GM23338 (cell line): ENCODE data around the gene SLCO3A1. TPM values are rescaled to one million over a fixed set of nuclear protein-coding genes. Genes with fewer than 3 reads are reported as not detected.

ENCODE experiments used
- ATAC-seq: fragments of 200-7000 bp; cut with Tn5 transposase; 3 replicates; pipeline ENCODE4 v1.9.1; 2020
- DNase-seq: peaks from one replicate; pipeline ENCODE4 v3.0.0-alpha.2; 2015; ENCODE audit warnings: low spot score
- H2AFZ ChIP-seq: fragments of 200-600 bp; sonication (generic); 2 replicates; pipeline ENCODE4 v1.8.0; 2016; ENCODE audit warnings: antibody characterized with exemption, mild to moderate bottlenecking, moderate library complexity
- H3F3A ChIP-seq: fragments of 200-600 bp; sonication (generic); replicated peaks from 2 replicates; pipeline ENCODE4 v1.8.0; 2017; ENCODE audit warnings: antibody characterized with exemption, mixed run types, low read depth
- H3K27ac ChIP-seq: fragments of 200-600 bp; sonication (generic); 2 replicates; pipeline ENCODE4 v1.6.1; 2016; ENCODE audit warnings: low read depth
- H3K27me3 ChIP-seq: fragments of 200-600 bp; sonication (generic); 2 replicates; pipeline ENCODE4 v1.8.0; 2016; ENCODE audit warnings: mild to moderate bottlenecking, mixed run types, moderate library complexity; ENCODE audit not compliant: insufficient read depth
- H3K36me3 ChIP-seq: fragments of 200-600 bp; sonication (generic); 2 replicates; pipeline ENCODE4 v1.8.0; 2016; ENCODE audit warnings: mild to moderate bottlenecking; ENCODE audit not compliant: insufficient read depth
- H3K4me1 ChIP-seq: fragments of 200-600 bp; sonication (generic); 2 replicates; pipeline ENCODE4 v1.8.0; 2016; ENCODE audit warnings: mild to moderate bottlenecking, moderate library complexity; ENCODE audit not compliant: insufficient read depth
- H3K4me2 ChIP-seq: fragments of 200-600 bp; sonication (generic); 2 replicates; pipeline ENCODE4 v1.7.1; 2017; ENCODE audit warnings: mixed run types
- H3K4me3 ChIP-seq: fragments of 200-600 bp; sonication (generic); 2 replicates; pipeline ENCODE4 v1.6.1; 2016; ENCODE audit warnings: mixed run types
- H3K79me2 ChIP-seq: fragments of 200-600 bp; sonication (generic); replicated peaks from 2 replicates; pipeline ENCODE4 v1.8.0; 2017; ENCODE audit warnings: mild to moderate bottlenecking; ENCODE audit not compliant: insufficient read depth
- H3K9me2 ChIP-seq: fragments of 200-600 bp; sonication (generic); 2 replicates; pipeline ENCODE4 v1.8.0; 2017; ENCODE audit not compliant: insufficient read depth
- H4K20me1 ChIP-seq: fragments of 200-600 bp; sonication (generic); replicated peaks from 2 replicates; pipeline ENCODE4 v1.8.0; 2017; ENCODE audit warnings: mild to moderate bottlenecking; ENCODE audit not compliant: insufficient read depth
- H3K27ac Mint-ChIP-seq: 2 replicates; pipeline ENCODE4 v1.8.0; 2020; ENCODE audit warnings: inconsistent platforms, mild to moderate bottlenecking, moderate library complexity, mixed read lengths
- H3K27me3 Mint-ChIP-seq: 3 replicates; pipeline ENCODE4 v1.8.0; 2022; ENCODE audit warnings: low read depth, mild to moderate bottlenecking, moderate library complexity, mixed read lengths, inconsistent platforms; ENCODE audit not compliant: insufficient read depth, poor library complexity
- H3K36me3 Mint-ChIP-seq: 3 replicates; pipeline ENCODE4 v1.8.0; 2021; ENCODE audit warnings: low read depth, mild to moderate bottlenecking, inconsistent platforms, moderate library complexity, mixed read lengths
- H3K4me1 Mint-ChIP-seq: 3 replicates; pipeline ENCODE4 v1.8.0; 2020; ENCODE audit warnings: mild to moderate bottlenecking, inconsistent platforms, mixed read lengths
- H3K4me3 Mint-ChIP-seq: 3 replicates; pipeline ENCODE4 v1.8.0; 2021; ENCODE audit warnings: moderate library complexity, mild to moderate bottlenecking, inconsistent platforms, mixed read lengths
- H3K9me3 Mint-ChIP-seq: 3 replicates; pipeline ENCODE4 v1.8.0; 2020; ENCODE audit warnings: moderate library complexity, mild to moderate bottlenecking, inconsistent platforms, mixed read lengths
- CREB1 ChIP-seq: fragments of 250-450 bp; sonication (Bioruptor Pico); IDR thresholded peaks from 2 replicates; pipeline ENCODE4 v1.5.0; 2020; ENCODE audit warnings: low read depth, mild to moderate bottlenecking, moderate library complexity
- EZH2 ChIP-seq: fragments of 200-600 bp; sonication (generic); IDR thresholded peaks from one replicate; pipeline ENCODE4 v1.8.0; 2017; ENCODE audit warnings: antibody characterized with exemption, mild to moderate bottlenecking, low read depth; ENCODE audit not compliant: unreplicated experiment
- EZH2phosphoT487 ChIP-seq: fragments of 200-600 bp; sonication (generic); IDR thresholded peaks from one replicate; pipeline ENCODE4 v1.8.1; 2018; ENCODE audit warnings: antibody characterized with exemption; ENCODE audit not compliant: unreplicated experiment
- JUNB ChIP-seq: IDR thresholded peaks from one replicate; pipeline ENCODE4 v1.6.1; 2016; ENCODE audit warnings: antibody characterized with exemption; ENCODE audit not compliant: unreplicated experiment
- NANOG ChIP-seq: IDR thresholded peaks from 2 replicates; pipeline ENCODE4 v1.6.1; 2016; ENCODE audit warnings: antibody characterized with exemption, borderline replicate concordance
- POLR2AphosphoS5 ChIP-seq: IDR thresholded peaks from 2 replicates; pipeline ENCODE4 v1.6.1; 2016; ENCODE audit warnings: antibody characterized with exemption, low read depth
- STAT1 ChIP-seq: IDR thresholded peaks from one replicate; pipeline ENCODE4 v1.6.1; 2016; ENCODE audit warnings: antibody characterized with exemption; ENCODE audit not compliant: unreplicated experiment
- ZNF114 ChIP-seq: fragments of 250-450 bp; sonication (Bioruptor Pico); IDR thresholded peaks from 2 replicates; pipeline ENCODE4 v1.5.0; 2020; ENCODE audit warnings: mild to moderate bottlenecking, moderate library complexity
- ZNF331 ChIP-seq: fragments of 250-450 bp; sonication (Bioruptor Pico); IDR thresholded peaks from 2 replicates; pipeline ENCODE4 v1.5.0; 2020; ENCODE audit warnings: low read depth, mild to moderate bottlenecking, moderate library complexity
- polyA plus RNA-seq: library from polyadenylated mRNA; unstranded; fragments of >200 nt; fragmentation: Nextera tagmentation; extraction: Ambion mirVana; gene quantifications from 2 replicates; pipeline ENCODE4 v1.2.1, GENCODE V29; 2016
- total RNA-seq: library from RNA; depleted of rRNA; stranded (reverse); fragments of >200 nt; shearing (Covaris generic); gene quantifications from 2 replicates; pipeline ENCODE4 v1.2.3, GENCODE V29; 2014
- TF ChIP-seq, protein P1 (sequence below): IDR thresholded peaks from 2 replicates; pipeline ENCODE4 v1.6.1; 2016; ENCODE audit warnings: antibody characterized with exemption
- TF ChIP-seq, protein P2 (sequence below): IDR thresholded peaks from one replicate; pipeline ENCODE4 v1.6.1; 2018; ENCODE audit warnings: antibody characterized with exemption; ENCODE audit not compliant: unreplicated experiment
- TF ChIP-seq, protein P3 (sequence below): fragments of 250-450 bp; sonication (Bioruptor Pico); IDR thresholded peaks from 2 replicates; pipeline ENCODE4 v1.5.0; 2020; ENCODE audit warnings: mild to moderate bottlenecking, moderate library complexity
- TF ChIP-seq, protein P4 (sequence below), 2 experiments: fragments of 200-600 bp in 1 of 2; sonication (generic) in 1 of 2; conservative IDR thresholded peaks; 2 replicates each; pipeline versions ENCODE4 v1.5.1 to v1.6.1; 2016 to 2017; ENCODE audit warnings: antibody characterized with exemption in 2 of 2, low read depth in 2 of 2, mild to moderate bottlenecking in 2 of 2, moderate library complexity in 1 of 2

Gene SLCO3A1
- total and polyA plus RNA-seq, 2 experiments from 2014 or later: 7.3 to 9.4 TPM

DNA sequence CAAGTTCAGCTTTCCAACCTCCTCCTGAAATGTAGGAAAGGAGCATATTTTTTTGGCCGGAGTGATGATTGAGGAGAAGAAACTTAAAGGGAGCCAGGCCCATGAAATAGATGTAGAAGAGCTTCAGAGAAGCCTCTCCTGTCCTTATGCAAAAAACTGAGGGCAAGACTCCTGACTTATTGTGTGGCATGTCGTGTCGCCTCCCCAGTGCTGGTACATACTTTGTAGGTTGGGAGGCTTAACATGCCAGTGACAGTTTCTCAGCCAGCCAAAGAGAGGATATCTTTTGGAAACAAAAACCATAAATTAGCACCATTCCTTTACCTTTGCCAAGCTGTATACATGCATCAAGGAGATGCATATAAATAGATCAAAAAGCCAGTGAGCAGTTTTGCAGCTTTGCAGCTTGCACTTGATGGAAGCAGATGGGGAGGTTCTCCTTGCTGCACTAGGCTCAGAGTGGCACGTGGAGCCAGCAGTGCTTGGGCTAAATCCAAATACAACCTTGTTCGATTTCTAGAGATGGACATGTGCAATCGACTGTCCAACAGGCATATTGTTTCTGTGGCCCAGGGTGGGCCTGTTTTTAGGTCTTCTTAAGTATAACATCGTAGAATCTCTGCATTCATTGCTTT is 10.2 kb downstream of the SLCO3A1 start:
- no peak overlapping the region for H3K27ac ChIP-seq
- ATAC-seq: no peak
- Mint-ChIP-seq H3K4me1 (peaks cover 35% of the 10 kb centered on the region), H3K27me3 (peaks cover 2% of the 10 kb centered on the region), H3K4me3 (no peak overlapping the region), H3K27ac (no peak overlapping the region), H3K9me3 (no peaks in the 10 kb centered on the region), H3K36me3 (no peaks in the 10 kb centered on the region)
- H3K4me3 ChIP-seq: no peak overlapping the region
- H3K36me3 ChIP-seq: no peaks in the 10 kb centered on the region
- no peak overlapping the region for H2AFZ ChIP-seq
- no peaks in the 10 kb centered on the region for H4K20me1 ChIP-seq
- no peaks in the 10 kb centered on the region for H3F3A ChIP-seq
- H3K9me2 ChIP-seq: no peaks in the 10 kb centered on the region
- no peak overlapping the region for H3K4me2 ChIP-seq
- no peaks in the 10 kb centered on the region for H3K27me3 ChIP-seq
- H3K4me1 ChIP-seq: peaks cover 25% of the 10 kb centered on the region
- peaks cover 73% of the 10 kb centered on the region for H3K79me2 ChIP-seq
- TF ChIP-seq, protein P1, sequence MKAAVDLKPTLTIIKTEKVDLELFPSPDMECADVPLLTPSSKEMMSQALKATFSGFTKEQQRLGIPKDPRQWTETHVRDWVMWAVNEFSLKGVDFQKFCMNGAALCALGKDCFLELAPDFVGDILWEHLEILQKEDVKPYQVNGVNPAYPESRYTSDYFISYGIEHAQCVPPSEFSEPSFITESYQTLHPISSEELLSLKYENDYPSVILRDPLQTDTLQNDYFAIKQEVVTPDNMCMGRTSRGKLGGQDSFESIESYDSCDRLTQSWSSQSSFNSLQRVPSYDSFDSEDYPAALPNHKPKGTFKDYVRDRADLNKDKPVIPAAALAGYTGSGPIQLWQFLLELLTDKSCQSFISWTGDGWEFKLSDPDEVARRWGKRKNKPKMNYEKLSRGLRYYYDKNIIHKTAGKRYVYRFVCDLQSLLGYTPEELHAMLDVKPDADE: no peak
- no peak for TF ChIP-seq EZH2phosphoT487
- TF ChIP-seq CREB1: no peak
- TF ChIP-seq, protein P2, sequence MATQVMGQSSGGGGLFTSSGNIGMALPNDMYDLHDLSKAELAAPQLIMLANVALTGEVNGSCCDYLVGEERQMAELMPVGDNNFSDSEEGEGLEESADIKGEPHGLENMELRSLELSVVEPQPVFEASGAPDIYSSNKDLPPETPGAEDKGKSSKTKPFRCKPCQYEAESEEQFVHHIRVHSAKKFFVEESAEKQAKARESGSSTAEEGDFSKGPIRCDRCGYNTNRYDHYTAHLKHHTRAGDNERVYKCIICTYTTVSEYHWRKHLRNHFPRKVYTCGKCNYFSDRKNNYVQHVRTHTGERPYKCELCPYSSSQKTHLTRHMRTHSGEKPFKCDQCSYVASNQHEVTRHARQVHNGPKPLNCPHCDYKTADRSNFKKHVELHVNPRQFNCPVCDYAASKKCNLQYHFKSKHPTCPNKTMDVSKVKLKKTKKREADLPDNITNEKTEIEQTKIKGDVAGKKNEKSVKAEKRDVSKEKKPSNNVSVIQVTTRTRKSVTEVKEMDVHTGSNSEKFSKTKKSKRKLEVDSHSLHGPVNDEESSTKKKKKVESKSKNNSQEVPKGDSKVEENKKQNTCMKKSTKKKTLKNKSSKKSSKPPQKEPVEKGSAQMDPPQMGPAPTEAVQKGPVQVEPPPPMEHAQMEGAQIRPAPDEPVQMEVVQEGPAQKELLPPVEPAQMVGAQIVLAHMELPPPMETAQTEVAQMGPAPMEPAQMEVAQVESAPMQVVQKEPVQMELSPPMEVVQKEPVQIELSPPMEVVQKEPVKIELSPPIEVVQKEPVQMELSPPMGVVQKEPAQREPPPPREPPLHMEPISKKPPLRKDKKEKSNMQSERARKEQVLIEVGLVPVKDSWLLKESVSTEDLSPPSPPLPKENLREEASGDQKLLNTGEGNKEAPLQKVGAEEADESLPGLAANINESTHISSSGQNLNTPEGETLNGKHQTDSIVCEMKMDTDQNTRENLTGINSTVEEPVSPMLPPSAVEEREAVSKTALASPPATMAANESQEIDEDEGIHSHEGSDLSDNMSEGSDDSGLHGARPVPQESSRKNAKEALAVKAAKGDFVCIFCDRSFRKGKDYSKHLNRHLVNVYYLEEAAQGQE: no peak
- TF ChIP-seq, protein P3, sequence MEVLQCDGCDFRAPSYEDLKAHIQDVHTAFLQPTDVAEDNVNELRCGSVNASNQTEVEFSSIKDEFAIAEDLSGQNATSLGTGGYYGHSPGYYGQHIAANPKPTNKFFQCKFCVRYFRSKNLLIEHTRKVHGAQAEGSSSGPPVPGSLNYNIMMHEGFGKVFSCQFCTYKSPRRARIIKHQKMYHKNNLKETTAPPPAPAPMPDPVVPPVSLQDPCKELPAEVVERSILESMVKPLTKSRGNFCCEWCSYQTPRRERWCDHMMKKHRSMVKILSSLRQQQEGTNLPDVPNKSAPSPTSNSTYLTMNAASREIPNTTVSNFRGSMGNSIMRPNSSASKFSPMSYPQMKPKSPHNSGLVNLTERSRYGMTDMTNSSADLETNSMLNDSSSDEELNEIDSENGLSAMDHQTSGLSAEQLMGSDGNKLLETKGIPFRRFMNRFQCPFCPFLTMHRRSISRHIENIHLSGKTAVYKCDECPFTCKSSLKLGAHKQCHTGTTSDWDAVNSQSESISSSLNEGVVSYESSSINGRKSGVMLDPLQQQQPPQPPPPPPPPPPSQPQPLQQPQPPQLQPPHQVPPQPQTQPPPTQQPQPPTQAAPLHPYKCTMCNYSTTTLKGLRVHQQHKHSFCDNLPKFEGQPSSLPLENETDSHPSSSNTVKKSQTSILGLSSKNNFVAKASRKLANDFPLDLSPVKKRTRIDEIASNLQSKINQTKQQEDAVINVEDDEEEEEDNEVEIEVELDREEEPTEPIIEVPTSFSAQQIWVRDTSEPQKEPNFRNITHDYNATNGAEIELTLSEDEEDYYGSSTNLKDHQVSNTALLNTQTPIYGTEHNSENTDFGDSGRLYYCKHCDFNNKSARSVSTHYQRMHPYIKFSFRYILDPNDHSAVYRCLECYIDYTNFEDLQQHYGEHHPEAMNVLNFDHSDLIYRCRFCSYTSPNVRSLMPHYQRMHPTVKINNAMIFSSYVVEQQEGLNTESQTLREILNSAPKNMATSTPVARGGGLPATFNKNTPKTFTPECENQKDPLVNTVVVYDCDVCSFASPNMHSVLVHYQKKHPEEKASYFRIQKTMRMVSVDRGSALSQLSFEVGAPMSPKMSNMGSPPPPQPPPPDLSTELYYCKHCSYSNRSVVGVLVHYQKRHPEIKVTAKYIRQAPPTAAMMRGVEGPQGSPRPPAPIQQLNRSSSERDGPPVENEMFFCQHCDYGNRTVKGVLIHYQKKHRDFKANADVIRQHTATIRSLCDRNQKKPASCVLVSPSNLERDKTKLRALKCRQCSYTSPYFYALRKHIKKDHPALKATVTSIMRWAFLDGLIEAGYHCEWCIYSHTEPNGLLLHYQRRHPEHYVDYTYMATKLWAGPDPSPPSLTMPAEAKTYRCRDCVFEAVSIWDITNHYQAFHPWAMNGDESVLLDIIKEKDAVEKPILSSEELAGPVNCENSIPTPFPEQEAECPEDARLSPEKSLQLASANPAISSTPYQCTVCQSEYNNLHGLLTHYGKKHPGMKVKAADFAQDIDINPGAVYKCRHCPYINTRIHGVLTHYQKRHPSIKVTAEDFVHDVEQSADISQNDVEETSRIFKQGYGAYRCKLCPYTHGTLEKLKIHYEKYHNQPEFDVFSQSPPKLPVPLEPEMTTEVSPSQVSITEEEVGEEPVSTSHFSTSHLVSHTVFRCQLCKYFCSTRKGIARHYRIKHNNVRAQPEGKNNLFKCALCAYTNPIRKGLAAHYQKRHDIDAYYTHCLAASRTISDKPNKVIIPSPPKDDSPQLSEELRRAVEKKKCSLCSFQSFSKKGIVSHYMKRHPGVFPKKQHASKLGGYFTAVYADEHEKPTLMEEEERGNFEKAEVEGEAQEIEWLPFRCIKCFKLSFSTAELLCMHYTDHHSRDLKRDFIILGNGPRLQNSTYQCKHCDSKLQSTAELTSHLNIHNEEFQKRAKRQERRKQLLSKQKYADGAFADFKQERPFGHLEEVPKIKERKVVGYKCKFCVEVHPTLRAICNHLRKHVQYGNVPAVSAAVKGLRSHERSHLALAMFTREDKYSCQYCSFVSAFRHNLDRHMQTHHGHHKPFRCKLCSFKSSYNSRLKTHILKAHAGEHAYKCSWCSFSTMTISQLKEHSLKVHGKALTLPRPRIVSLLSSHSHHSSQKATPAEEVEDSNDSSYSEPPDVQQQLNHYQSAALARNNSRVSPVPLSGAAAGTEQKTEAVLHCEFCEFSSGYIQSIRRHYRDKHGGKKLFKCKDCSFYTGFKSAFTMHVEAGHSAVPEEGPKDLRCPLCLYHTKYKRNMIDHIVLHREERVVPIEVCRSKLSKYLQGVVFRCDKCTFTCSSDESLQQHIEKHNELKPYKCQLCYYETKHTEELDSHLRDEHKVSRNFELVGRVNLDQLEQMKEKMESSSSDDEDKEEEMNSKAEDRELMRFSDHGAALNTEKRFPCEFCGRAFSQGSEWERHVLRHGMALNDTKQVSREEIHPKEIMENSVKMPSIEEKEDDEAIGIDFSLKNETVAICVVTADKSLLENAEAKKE: no peak
- no peak for TF ChIP-seq NANOG
- TF ChIP-seq JUNB: no peak
- TF ChIP-seq ZNF114 (CRISPR knock-in tag): no peak
- no peak for TF ChIP-seq EZH2
- TF ChIP-seq ZNF331 (CRISPR knock-in tag): no peak
- TF ChIP-seq, protein P4, sequence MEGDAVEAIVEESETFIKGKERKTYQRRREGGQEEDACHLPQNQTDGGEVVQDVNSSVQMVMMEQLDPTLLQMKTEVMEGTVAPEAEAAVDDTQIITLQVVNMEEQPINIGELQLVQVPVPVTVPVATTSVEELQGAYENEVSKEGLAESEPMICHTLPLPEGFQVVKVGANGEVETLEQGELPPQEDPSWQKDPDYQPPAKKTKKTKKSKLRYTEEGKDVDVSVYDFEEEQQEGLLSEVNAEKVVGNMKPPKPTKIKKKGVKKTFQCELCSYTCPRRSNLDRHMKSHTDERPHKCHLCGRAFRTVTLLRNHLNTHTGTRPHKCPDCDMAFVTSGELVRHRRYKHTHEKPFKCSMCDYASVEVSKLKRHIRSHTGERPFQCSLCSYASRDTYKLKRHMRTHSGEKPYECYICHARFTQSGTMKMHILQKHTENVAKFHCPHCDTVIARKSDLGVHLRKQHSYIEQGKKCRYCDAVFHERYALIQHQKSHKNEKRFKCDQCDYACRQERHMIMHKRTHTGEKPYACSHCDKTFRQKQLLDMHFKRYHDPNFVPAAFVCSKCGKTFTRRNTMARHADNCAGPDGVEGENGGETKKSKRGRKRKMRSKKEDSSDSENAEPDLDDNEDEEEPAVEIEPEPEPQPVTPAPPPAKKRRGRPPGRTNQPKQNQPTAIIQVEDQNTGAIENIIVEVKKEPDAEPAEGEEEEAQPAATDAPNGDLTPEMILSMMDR (conservative IDR thresholded peaks at IDR 0.05; ENCODE audit: low read depth in 2 of 2): no peak
- TF ChIP-seq STAT1: no peak
- no peak for TF ChIP-seq POLR2AphosphoS5
- no peak for DNase-seq
